ENCODE results near the gene SMIM1.

The SMIM1 gene

GRCh38 chr1:3740042-3740441 is 32.5 kb upstream of the SMIM1 start:
- no peak for DNase-seq (ENCODE audit: low read depth)
- H3K4me3 ChIP-seq (ENCODE audit: low read depth, low read length), result no peak overlapping the region
- TF ChIP-seq CTCF (conservative IDR thresholded peaks at IDR 0.05; ENCODE audit: low read depth, low read length), result no peak

- no peak for DNase-seq (ENCODE audit: low read depth)
- TF ChIP-seq CTCF (conservative IDR thresholded peaks at IDR 0.05; ENCODE audit: low read depth, low read length), result no peak
- H3K4me3 ChIP-seq (ENCODE audit: low read depth, low read length), result no peak overlapping the region
These were observed 31.8 kb upstream of the SMIM1 start for GRCh38 chr1:3740752-3741151.

- no peak for DNase-seq (ENCODE audit: low read depth)
- H3K4me3 ChIP-seq (ENCODE audit: low read depth, low read length), result no peak overlapping the region
- no peak for TF ChIP-seq CTCF (conservative IDR thresholded peaks at IDR 0.05; ENCODE audit: low read depth, low read length)
These were observed 30.7 kb upstream of the SMIM1 start for GRCh38 chr1:3741566-3742438.

GRCh38 chr1:3742439-3743298 is 29.9 kb upstream of the SMIM1 start:
- no peak for TF ChIP-seq CTCF (conservative IDR thresholded peaks at IDR 0.05; ENCODE audit: low read depth, low read length)
- no peak for DNase-seq (ENCODE audit: low read depth)
- no peak overlapping the region for H3K4me3 ChIP-seq (ENCODE audit: low read depth, low read length)

- H3K4me3 ChIP-seq (ENCODE audit: low read depth, low read length), result no peak overlapping the region
- DNase-seq (ENCODE audit: low read depth), result no peak
- no peak for TF ChIP-seq CTCF (conservative IDR thresholded peaks at IDR 0.05; ENCODE audit: low read depth, low read length)
These were observed 29.1 kb upstream of the SMIM1 start for GRCh38 chr1:3743421-3743820.

- no peak for TF ChIP-seq CTCF (conservative IDR thresholded peaks at IDR 0.05; ENCODE audit: low read depth, low read length)
- DNase-seq (ENCODE audit: low read depth), result no peak
- H3K4me3 ChIP-seq (ENCODE audit: low read depth, low read length), result no peak overlapping the region
These were observed 28.7 kb upstream of the SMIM1 start for GRCh38 chr1:3743826-3744225.

Measured in choroid plexus epithelial cell (primary cell).